Measurements from ENCODE around the gene CISH.

Gene CISH

GRCh38 chr3:50599716-50600118 lies 11.9 kb downstream of the CISH start:
- no peak for DNase-seq (ENCODE audit: low read depth in 2 of 2, low spot score in 1 of 2)

GRCh38 chr3:50599115-50599715 lies 12.4 kb downstream of the CISH start:
- DNase-seq (ENCODE audit: low read depth in 2 of 2, low spot score in 1 of 2) = no peak

- no peak for DNase-seq (ENCODE audit: low read depth in 2 of 2, low spot score in 1 of 2)
These were observed 17.3 kb downstream of the CISH start for GRCh38 chr3:50594253-50594785.

GRCh38 chr3:50592568-50592967 lies 19.0 kb downstream of the CISH start:
- DNase-seq (ENCODE audit: low read depth in 2 of 2, low spot score in 1 of 2) = no peak

GRCh38 chr3:50591196-50591741 lies 20.3 kb downstream of the CISH start:
- DNase-seq (ENCODE audit: low read depth in 2 of 2, low spot score in 1 of 2) = no peak

GRCh38 chr3:50588759-50589433 lies 22.7 kb downstream of the CISH start:
- no peak for DNase-seq (ENCODE audit: low read depth in 2 of 2, low spot score in 1 of 2)

- no peak for DNase-seq (ENCODE audit: low read depth in 2 of 2, low spot score in 1 of 2)
These were observed 23.5 kb downstream of the CISH start for GRCh38 chr3:50587806-50588758.

GRCh38 chr3:50587373-50587772 lies 24.2 kb downstream of the CISH start:
- DNase-seq (ENCODE audit: low read depth in 2 of 2, low spot score in 1 of 2) = no peak

- DNase-seq (ENCODE audit: low read depth in 2 of 2, low spot score in 1 of 2) = no peak
These were observed 24.9 kb downstream of the CISH start for GRCh38 chr3:50586763-50587070.

- DNase-seq (ENCODE audit: low read depth in 2 of 2, low spot score in 1 of 2) = no peak
These were observed 25.4 kb downstream of the CISH start for GRCh38 chr3:50585919-50586762.

- no peak for DNase-seq (ENCODE audit: low read depth in 2 of 2, low spot score in 1 of 2)
These were observed 27.2 kb downstream of the CISH start for GRCh38 chr3:50584391-50584790.

- DNase-seq (ENCODE audit: low read depth in 2 of 2, low spot score in 1 of 2) = no peak
These were observed 27.7 kb downstream of the CISH start for GRCh38 chr3:50583897-50584296.

- no peak for DNase-seq (ENCODE audit: low read depth in 2 of 2, low spot score in 1 of 2)
These were observed 29.5 kb downstream of the CISH start for GRCh38 chr3:50582083-50582482.

GRCh38 chr3:50581459-50581842 lies 30.1 kb downstream of the CISH start:
- DNase-seq (ENCODE audit: low read depth in 2 of 2, low spot score in 1 of 2) = no peak

- no peak for DNase-seq (ENCODE audit: low read depth in 2 of 2, low spot score in 1 of 2)
These were observed 30.7 kb downstream of the CISH start for GRCh38 chr3:50580683-50581458.

GRCh38 chr3:50577348-50577747 lies 34.2 kb downstream of the CISH start:
- DNase-seq (ENCODE audit: low read depth in 2 of 2, low spot score in 1 of 2) = no peak

- no peak for DNase-seq (ENCODE audit: low read depth in 2 of 2, low spot score in 1 of 2)
These were observed 36.2 kb downstream of the CISH start for GRCh38 chr3:50575372-50575771.

- no peak for DNase-seq (ENCODE audit: low read depth in 2 of 2, low spot score in 1 of 2)
These were observed 37.1 kb downstream of the CISH start for GRCh38 chr3:50574444-50574831.

- peak in 1 of 2 donors; percentile 49 for DNase-seq (ENCODE audit: low read depth in 2 of 2, low spot score in 1 of 2)
These were observed 37.8 kb downstream of the CISH start for GRCh38 chr3:50573566-50574443.
